HEK293 (cell line): ENCODE results near the gene FHAD1.

Source experiments
- CTCF ChIA-PET: fragments of 350-600 bp; formaldehyde crosslinking; extraction: SDS; loops from one replicate; lab custom pipeline; 2021; ENCODE audit warnings: antibody characterized with exemption; lab: Yijun Ruan, JAX
- POLR2A ChIA-PET: fragments of 300-600 bp; formaldehyde crosslinking; extraction: SDS; loops from one replicate; lab custom pipeline; 2020; ENCODE audit warnings: antibody characterized with exemption, inconsistent platforms; lab: Yijun Ruan, JAX
- H3K27ac ChIP-seq: fragments of 200-500 bp; sonication (Bioruptor generic); 2 replicates; pipeline ENCODE4 v1.5.1; 2014; ENCODE audit warnings: low read depth, low read length, control low read depth, inconsistent platforms; ENCODE audit errors: extremely low read depth
- H3K36me3 ChIP-seq, 2 experiments: fragments of 200-500 bp in 1 of 2; sonication (Bioruptor generic) in 1 of 2; 1 replicate in 1 of 2; 2 replicates in 1 of 2; pipeline ENCODE4 v1.5.1; 2014 to 2017; ENCODE audit warnings: inconsistent platforms in 2 of 2, low read length in 2 of 2; ENCODE audit not compliant: control insufficient read depth in 2 of 2, insufficient read depth in 1 of 2
- H3K4me1 ChIP-seq: fragments of 200-500 bp; sonication (Bioruptor generic); 2 replicates; pipeline ENCODE4 v1.5.1; 2014; ENCODE audit warnings: mild to moderate bottlenecking, low read length, inconsistent platforms; ENCODE audit not compliant: control insufficient read depth, insufficient read depth
- H3K4me3 ChIP-seq: 2 replicates; pipeline ENCODE4 v1.5.1; 2011; ENCODE audit warnings: low read depth, mild to moderate bottlenecking, control low read depth, low read length, moderate library complexity
- H3K9me3 ChIP-seq: fragments of 200-500 bp; sonication (Bioruptor generic); 2 replicates; pipeline ENCODE4 v1.5.1; 2014; ENCODE audit warnings: low read depth, low read length, inconsistent platforms; ENCODE audit not compliant: control insufficient read depth, insufficient read depth
- ATF2 ChIP-seq: fragments of 450-650 bp; formaldehyde crosslinking; IDR thresholded peaks from 2 replicates; pipeline ENCODE4 v1.5.1; 2016; ENCODE audit warnings: missing biosample characterization, missing genetic modification characterization, low read depth
- IKZF3 ChIP-seq: fragments of 450-650 bp; IDR thresholded peaks from 2 replicates; pipeline ENCODE4 v1.5.0; 2018; ENCODE audit warnings: missing biosample characterization, mild to moderate bottlenecking, missing genetic modification characterization, moderate library complexity
- SETDB1 ChIP-seq: IDR thresholded peaks from one replicate; pipeline ENCODE4 v1.6.1; 2017; ENCODE audit warnings: mild to moderate bottlenecking, low read length, moderate library complexity, mixed read lengths; ENCODE audit not compliant: insufficient read length
- WT1 ChIP-seq: fragments of 450-650 bp; formaldehyde crosslinking; IDR thresholded peaks from 2 replicates; pipeline ENCODE4 v1.5.1; 2016; ENCODE audit warnings: missing biosample characterization, missing genetic modification characterization
- ZFHX2 ChIP-seq: fragments of 450-650 bp; formaldehyde crosslinking; conservative IDR thresholded peaks from 2 replicates; pipeline ENCODE4 v1.5.1; 2016; ENCODE audit warnings: missing biosample characterization, missing genetic modification characterization
- ZNF121 ChIP-seq: fragments of 450-650 bp; formaldehyde crosslinking; IDR thresholded peaks from 2 replicates; pipeline ENCODE4 v1.5.1; 2016; ENCODE audit warnings: missing biosample characterization, missing genetic modification characterization
- ZNF157 ChIP-seq: fragments of 450-650 bp; formaldehyde crosslinking; IDR thresholded peaks from 2 replicates; pipeline ENCODE4 v1.5.1; 2016; ENCODE audit warnings: missing biosample characterization, missing genetic modification characterization
- ZNF223 ChIP-seq: fragments of 450-650 bp; formaldehyde crosslinking; IDR thresholded peaks from 2 replicates; pipeline ENCODE4 v1.5.1; 2016; ENCODE audit warnings: missing biosample characterization, missing genetic modification characterization
- ZNF23 ChIP-seq: fragments of 450-650 bp; formaldehyde crosslinking; IDR thresholded peaks from 2 replicates; pipeline ENCODE4 v1.5.1; 2016; ENCODE audit warnings: missing biosample characterization, missing genetic modification characterization, borderline replicate concordance
- ZNF274 ChIP-seq, 2 experiments: fragments of 200-500 bp in 1 of 2; fragments of 450-650 bp in 1 of 2; sonication (Bioruptor generic) in 1 of 2; formaldehyde crosslinking in 1 of 2; IDR thresholded peaks; 2 replicates each; pipeline versions ENCODE4 v1.5.1 to v1.6.1; 2014 to 2016; ENCODE audit warnings: borderline replicate concordance in 1 of 2, inconsistent platforms in 1 of 2, low read length in 1 of 2, missing biosample characterization in 1 of 2, missing genetic modification characterization in 1 of 2
- ZNF302 ChIP-seq: fragments of 450-650 bp; formaldehyde crosslinking; IDR thresholded peaks from 2 replicates; pipeline ENCODE4 v1.5.1; 2016; ENCODE audit warnings: missing biosample characterization, missing genetic modification characterization, low read depth
- ZNF341 ChIP-seq: fragments of 450-650 bp; formaldehyde crosslinking; IDR thresholded peaks from 2 replicates; pipeline ENCODE4; 2016; ENCODE audit warnings: low read depth, missing biosample characterization, missing genetic modification characterization
- ZNF473 ChIP-seq: fragments of 450-650 bp; formaldehyde crosslinking; IDR thresholded peaks from 2 replicates; pipeline ENCODE4 v1.5.1; 2017; ENCODE audit warnings: missing biosample characterization, missing genetic modification characterization
- ZNF488 ChIP-seq: fragments of 450-650 bp; formaldehyde crosslinking; IDR thresholded peaks from 2 replicates; pipeline ENCODE4 v1.5.1; 2016; ENCODE audit warnings: missing biosample characterization, missing genetic modification characterization
- ZNF585B ChIP-seq: fragments of 450-650 bp; formaldehyde crosslinking; IDR thresholded peaks from 2 replicates; pipeline ENCODE4 v1.5.1; 2016; ENCODE audit warnings: missing biosample characterization, missing genetic modification characterization
- ZNF660 ChIP-seq: fragments of 450-650 bp; IDR thresholded peaks from 2 replicates; pipeline ENCODE4 v1.5.1; 2018; ENCODE audit warnings: missing biosample characterization, mild to moderate bottlenecking, missing genetic modification characterization
- ZSCAN18 ChIP-seq: fragments of 450-650 bp; formaldehyde crosslinking; IDR thresholded peaks from 2 replicates; pipeline ENCODE4 v1.5.1; 2016; ENCODE audit warnings: missing biosample characterization, missing genetic modification characterization
- TF ChIP-seq, protein P1 (sequence below): fragments of 450-650 bp; formaldehyde crosslinking; IDR thresholded peaks from 2 replicates; pipeline ENCODE4 v1.5.1; 2017; ENCODE audit warnings: missing biosample characterization, missing genetic modification characterization

FHAD1 gene

DNA sequence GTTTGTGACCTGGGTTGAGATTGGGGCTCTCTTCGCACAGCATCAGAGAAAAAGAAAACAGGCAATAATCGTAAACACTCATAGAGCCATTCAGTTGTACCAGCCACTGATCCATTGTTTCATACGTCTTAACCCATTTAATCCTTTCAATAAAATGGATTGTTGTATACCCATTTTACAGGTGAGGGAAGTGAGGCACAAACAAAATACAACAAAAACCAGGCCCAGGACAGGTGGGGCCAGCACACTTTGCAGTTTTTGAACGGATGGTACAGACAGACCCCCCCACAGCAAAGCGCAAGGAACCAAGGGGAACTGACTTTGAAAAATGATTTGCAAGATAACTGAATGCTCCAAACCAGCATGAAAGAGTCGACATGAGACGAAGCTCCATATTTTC, 4.3 kb upstream of the FHAD1 start (continued):
- TF ChIP-seq ZSCAN18 (tag by site-specific recombination) (no peak), ZNF302 (tag by site-specific recombination) (no peak)

GRCh38 chr1:15243275-15244043, 3.6 kb upstream of the FHAD1 start:
- Histone ChIP-seq H3K9me3 (no peaks in the 10 kb centered on the region), H3K27ac (no peak overlapping the region), H3K4me3 (no peak overlapping the region)
- TF ChIP-seq ZNF121 (tag by site-specific recombination) (no peak), ZNF23 (tag by site-specific recombination) (no peak), ATF2 (no peak), WT1 (no peak), ZNF660 (no peak), ZNF157 (tag by site-specific recombination) (no peak), ZNF488 (no peak), IKZF3 (tag by site-specific recombination) (no peak)
- TF ChIP-seq, all 188 proteins: peak for 0
- CTCF ChIA-PET = no interaction called here
- H3K4me1 ChIP-seq = no peaks in the 10 kb centered on the region
- POLR2A ChIA-PET = no interaction called here
- H3K36me3 ChIP-seq = no peaks in the 10 kb centered on the region

GRCh38 chr1:15244813-15245212, 2.2 kb upstream of the FHAD1 start:
- no peak overlapping the region for H3K27ac ChIP-seq
- H3K9me3 ChIP-seq = no peaks in the 10 kb centered on the region
- no peaks in the 10 kb centered on the region for H3K4me1 ChIP-seq
- no peaks in the 10 kb centered on the region for H3K36me3 ChIP-seq
- ChIA-PET POLR2A (no interaction called here), CTCF (no interaction called here)
- no peak overlapping the region for H3K4me3 ChIP-seq
- TF ChIP-seq SETDB1 (peak; percentile 58), ZNF223 (tag by site-specific recombination) (no peak), ZNF274 (IDR thresholded peaks at IDR 0.05; ENCODE audit: low read length) (no peak), ZNF274 (tag by site-specific recombination; IDR thresholded peaks at IDR 0.05; ENCODE audit: borderline replicate concordance) (peak; percentile 73; the same call in 1 of the 2 replicates), ZNF473 (no peak), ZNF341 (tag by site-specific recombination) (peak; percentile 53; the same call in 1 of the 2 replicates), ZFHX2 (tag by site-specific recombination) (no peak), ZNF585B (tag by site-specific recombination) (no peak)
- TF ChIP-seq, protein P1, sequence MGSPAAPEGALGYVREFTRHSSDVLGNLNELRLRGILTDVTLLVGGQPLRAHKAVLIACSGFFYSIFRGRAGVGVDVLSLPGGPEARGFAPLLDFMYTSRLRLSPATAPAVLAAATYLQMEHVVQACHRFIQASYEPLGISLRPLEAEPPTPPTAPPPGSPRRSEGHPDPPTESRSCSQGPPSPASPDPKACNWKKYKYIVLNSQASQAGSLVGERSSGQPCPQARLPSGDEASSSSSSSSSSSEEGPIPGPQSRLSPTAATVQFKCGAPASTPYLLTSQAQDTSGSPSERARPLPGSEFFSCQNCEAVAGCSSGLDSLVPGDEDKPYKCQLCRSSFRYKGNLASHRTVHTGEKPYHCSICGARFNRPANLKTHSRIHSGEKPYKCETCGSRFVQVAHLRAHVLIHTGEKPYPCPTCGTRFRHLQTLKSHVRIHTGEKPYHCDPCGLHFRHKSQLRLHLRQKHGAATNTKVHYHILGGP (tag by site-specific recombination) = peak; percentile 98
